NCI-H82 treated with DMSO at 0.1 percent for 48 hours (cell line): ENCODE data around the gene DPCD.

Source experiments
- DNase-seq: peaks from one replicate; lab custom pipeline; 2025; ENCODE audit not compliant: unreplicated experiment; lab: John Stamatoyannopoulos, UW

Gene DPCD

DNA sequence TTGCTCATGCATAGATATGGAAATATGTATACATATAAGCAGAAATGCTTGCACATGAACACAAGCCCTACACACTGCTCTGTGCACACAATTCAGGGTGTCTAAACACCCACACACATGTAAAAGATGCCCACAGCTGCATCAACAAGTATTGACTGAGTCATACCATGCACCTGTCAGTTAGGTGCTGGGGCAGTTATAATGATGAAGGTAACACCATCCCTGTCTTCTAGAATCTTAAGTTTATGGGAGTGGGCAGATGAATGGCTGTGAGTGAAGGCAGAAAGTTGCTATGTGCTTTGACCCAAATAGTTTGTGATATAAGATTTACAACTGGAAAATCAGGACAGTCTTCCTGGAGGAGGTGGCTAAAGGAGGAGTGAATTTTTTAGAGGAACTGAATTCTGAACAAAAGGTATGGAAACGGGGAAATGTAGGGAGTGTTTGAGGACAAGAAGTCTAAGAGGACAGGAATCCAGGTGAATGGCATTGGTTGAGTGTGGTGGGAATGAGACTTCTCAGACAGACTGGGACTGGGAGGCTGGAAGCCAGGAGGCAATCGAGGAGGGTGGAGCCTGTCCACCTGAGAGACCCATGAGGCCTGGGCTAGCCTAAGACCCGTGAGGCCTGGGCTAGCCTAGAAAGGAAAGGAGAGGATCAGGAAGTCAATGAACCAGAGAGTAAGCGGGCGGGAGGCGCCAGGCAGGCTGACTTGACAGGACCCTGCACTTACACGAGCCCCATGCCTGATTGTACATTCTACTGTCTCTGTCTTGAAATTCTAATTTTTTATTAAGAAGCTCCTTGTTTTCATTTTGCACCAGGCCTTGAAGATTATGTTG, 20.7 kb upstream of the DPCD start:
- DNase-seq = no peak

DNA sequence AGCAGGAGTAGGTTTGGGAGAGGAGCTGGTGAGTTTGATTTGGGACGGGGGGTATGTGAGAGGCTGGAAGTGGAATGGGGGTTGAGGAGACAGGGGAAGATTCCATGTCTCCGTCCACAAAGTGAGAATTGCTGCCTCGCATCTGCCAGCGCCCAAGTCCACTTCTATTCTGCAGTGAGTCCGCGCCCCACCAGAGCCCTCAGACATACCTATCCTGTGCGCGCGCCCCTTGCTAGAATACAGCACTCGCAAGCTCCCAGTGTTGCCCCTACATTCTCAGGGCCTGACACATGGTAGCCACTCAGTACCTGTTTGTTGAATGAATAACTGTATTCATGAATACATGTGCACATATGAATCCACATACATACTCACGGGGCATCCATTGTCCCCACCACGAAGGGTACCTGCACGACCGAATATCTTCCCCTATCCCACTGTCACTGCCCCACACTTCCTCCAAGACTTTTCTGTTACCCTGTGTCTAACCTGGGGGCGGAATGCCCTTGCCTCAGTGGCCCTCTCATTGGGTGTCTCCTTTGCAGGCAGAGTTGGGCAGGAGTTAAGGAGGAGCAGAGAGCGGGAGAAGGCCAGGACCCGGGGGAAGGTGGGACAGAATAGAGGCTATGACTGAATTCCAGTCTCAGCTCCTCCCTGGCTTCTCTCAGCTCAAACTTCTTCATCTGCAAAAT, 19.9 kb upstream of the DPCD start:
- DNase-seq = no peak

DNA sequence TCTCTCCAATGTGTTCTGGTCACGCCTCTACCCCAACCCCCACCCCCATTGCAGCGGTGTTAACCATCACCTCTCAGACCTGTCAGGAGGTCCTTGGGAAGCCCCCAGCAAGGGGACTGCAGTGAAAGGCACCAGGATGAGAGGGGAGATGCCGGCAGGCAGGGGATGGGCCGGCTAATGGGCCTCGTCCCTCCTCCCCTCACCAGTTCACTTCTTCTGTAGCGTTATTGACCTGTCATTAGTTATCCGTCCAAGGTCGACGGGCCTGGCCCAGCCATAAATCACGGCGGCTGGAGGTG, 18.8 kb upstream of the DPCD start:
- DNase-seq = no peak

DNA sequence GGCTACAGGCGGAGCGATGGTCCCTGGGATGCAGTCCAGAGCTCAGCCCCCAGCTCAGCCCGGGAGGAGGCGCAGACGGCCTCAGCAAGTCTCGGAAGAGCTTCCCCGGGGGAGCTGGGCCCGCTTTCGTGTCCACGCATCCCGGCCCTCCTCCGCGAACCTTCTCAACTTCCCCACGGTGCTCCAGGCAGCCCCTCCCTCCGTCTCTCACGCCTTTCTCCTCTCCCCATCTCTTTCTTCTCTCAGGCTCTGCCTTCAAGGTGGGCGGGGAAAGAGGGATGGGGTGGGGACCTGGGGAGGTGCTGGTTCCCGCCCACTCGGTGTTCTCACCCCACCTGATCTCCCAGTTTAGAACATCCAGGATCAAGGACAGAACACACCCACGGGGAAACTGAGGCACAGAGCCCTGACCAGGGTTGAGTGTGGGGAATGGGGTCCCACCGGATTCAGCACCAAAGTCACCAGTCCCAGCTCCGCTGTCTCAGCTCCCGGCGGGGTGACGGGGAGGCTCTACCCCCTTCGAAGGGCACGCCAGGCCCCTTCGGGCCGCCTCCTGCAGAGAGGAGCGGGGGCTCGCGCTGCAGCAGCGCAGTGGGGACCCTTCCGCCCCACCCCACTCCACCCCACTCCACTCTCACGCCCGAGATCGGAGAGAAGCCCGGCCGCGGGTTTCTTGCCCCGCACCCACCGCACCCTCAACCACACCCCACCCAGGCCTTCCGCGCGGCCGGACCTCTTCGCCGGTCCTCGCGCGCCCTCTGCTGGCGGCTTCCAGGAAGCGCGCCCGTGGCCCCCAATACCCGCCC, 18.3 kb upstream of the DPCD start:
- peak; percentile 47 for DNase-seq

DNA sequence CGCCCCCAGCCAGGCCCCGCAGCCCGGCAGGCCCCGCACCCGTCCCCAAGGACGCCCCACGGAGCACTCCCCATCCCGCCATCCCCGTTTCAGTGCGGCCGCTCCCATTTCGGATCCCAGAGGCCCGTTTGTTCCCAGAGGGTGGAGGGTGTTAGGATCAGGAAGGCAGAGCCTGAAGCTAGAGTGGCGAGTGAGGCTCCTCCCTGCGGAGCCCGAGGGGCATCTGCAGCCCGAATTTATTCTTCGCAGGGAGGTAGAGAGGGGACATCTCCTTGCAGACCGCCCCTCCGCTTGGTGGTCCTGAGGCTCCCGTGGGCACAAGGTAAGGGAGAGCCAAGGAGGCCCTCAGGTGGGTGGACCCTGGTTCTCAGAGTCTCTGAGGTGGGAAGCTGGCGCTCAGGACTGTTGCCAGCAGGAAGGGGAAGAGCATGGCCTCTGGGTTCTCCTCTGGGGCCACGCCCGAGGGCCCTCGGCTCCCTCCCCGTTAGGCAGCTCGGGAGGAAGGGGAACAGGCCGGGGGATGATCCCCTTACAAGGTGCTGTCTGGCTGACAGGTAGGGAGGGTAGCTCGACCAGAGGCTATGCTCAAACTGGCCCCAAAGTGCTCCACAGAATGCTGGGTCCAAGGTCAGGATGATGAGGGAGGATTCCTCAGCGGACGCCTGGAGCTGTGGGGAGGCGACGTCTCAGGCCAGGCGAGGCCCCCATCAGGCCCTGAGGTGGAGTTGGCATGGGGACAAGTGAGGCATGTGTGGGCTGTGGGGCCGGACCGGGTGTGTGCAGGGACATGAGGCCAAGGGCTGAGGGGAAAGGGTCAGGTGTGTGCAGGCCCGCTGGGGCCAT, 17.5 kb upstream of the DPCD start:
- DNase-seq = no peak

DNA sequence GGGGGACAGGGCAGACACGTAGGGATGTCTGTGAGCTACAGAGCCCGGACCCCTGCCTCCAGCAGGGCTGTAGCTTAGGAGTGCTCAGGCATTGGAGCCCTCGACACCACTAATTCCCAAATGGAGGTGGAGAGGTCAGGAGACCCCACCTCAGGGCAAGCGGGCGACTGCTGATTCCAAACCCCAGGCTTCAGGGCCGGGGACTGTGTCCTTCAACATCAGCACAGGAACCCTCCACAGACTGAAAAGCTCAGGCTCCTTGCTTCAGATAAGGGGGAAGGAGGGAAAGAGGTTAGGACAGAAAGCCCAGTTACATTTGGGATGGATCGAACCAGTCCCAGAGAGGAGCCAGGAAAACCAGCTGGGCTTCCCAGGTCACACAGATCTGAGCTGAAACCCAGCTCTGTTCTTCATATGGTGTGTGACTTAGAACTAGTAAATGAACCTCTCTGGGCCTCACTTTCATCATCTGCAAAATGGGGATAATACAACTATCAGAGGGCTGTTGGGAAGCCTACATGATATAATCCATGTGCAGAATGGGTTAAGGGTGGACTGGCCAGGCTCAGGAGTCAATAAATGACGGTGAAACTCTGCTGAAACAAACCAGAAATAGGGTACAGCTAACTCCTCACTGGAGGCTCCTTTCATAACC, 16.7 kb upstream of the DPCD start:
- no peak for DNase-seq

DNA sequence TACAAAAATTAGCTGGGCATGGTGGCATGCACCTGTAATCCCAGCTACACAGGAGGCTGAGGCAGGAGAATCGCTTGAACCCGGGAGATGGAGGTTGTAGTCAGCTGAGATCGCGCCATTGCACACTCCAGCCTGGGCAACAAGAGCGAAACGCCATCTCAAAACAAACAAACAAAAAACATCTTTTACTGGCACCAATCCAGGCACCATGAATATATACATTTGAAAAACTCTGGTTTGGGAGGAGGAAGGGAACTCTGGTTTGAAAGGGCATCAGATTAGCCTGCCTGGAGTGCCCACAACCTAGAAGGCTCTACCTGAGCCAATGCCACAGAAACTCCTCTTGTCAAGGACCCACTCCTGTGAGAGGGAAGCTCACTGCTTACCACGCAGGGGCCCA, 16.0 kb upstream of the DPCD start:
- DNase-seq = no peak

DNA sequence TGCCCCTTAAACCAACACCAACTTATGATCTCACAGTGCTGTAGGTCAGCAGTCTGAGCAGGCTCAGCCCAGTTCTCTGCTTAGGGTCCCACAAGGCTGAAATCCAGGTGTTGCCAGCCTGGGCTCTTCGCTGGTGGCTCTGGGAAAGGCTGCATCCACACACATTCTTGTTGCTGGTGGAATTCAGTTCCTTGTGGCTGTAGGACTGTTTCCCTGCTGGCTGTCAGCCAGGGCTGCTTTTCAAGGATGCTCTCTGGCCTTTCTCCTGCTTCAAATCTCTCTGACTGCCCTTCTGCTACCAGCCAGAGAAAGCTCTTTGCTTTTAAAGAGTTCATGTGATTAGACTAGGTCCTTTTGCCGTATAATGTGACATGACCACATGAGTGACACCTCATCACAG, 15.3 kb upstream of the DPCD start:
- no peak for DNase-seq

DNA sequence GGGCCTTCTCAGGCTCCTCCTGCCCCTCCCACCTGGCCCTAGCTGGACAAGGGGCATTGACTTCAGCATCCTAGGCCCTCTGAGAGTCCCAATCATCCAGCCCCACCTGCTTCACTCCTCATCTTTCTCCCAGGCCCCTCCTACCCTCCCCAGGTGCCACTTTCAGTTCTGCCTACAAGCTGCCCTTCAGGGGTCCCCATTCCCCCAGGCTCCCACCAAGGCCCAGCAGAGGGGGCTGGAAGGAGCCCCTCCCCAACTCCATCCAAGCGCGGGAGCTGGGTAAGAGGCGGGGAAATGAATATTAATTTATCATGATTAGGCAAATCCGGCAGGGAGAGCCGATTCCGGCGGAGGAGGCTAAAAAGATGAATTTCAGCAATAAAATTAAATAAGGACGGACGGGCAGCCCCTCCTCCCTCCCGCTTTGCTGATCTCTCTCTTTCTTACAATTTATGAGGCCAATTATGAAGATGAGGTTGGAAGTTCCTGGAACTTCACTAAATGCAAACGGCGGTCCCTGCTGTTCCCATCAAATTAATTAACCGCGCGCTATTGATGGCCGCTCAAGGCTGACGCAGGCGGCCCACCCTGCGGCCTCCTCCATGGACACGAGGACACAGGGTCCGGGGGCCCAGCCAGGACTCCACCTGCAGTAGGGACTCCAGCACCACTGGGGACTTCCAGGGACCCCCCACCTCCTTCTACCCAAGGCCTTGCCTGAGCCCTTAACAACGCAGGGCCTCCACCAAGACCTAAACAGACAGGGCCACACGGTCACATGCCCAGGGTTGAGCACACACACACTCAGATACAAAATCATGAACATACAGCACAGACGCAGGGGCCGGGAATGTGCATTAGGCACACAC, 14.0 kb upstream of the DPCD start:
- no peak for DNase-seq

DNA sequence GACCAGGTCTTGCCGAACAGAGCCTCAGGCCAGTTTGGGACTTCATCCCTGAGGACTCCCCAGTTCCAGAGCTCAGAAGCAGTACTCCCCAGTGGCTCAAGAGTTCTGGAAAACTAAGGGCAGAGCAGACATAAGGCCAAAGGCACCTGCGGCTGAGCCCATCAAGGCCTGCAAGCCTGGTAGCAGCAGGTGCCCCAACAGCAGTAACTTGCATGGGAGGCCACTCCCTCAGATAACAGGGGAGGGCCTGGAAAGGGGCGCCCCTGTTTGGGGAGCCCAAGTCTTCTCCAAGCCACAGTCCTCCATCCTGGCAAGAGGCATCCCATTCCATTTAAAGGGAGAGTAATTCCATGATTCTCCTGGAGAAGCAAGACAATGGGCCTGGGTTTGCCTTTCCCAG, 13.0 kb upstream of the DPCD start:
- no peak for DNase-seq

DNA sequence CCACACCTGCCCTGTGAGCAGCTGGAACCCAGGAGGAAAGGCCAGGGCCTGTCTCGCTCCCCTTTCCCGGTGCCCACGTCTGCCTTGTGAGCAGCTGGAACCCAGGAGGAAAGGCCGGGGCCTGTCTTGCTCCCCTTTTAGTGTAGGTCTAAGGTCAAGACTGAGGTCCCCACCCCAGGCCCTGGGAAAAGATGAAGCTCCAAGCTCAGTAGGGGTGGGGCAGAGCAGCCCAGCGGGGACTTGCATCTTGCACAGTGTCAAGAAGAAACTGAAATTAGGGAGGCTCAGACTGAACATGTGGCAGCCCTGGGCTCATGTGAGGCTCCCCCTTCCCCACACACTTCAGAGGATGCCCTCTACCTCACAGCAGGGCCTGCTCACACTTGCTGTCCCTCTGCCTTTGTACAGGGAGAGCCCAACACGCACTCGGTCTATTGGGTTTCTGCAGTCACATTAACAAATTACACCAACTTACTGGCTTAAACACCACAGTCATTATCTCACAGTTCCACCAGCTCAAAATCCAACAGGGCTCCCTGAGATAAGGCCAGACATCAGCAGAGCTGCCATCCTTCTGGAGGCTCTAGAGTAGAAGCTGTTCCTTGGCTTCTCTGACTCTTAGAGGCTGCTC, 12.4 kb upstream of the DPCD start:
- DNase-seq = no peak

DNA sequence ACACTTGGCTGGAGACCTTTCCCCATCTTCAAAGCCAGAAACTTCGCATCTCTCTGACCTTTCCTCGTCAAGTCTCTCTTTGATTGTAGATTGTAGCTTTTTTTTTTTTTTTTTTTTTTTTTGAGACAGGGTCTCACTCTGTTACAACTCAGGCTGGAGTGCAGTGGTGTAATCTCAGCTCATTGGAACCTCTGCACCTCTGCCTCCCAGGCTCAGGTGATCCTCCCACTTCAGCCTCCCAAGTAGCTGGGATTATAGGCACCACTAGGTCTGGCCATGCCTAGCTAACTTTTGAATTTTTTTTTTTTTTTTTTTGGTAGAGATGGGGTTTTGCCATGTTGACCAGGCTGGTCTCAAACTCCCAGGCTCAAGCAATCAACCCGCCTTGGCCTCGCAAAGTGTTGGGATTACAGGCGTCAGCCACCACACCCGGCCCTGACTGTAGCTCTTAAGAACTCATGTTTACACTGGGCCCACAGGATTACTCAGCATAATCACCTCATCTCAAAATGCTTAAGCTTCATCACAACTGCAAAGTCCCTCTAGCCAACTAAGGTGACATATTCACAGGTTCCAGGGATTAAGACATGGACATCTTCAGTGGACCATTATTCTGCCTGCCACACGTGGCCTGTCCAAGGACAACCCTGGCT, 11.8 kb upstream of the DPCD start:
- peak; percentile 35 for DNase-seq

DNA sequence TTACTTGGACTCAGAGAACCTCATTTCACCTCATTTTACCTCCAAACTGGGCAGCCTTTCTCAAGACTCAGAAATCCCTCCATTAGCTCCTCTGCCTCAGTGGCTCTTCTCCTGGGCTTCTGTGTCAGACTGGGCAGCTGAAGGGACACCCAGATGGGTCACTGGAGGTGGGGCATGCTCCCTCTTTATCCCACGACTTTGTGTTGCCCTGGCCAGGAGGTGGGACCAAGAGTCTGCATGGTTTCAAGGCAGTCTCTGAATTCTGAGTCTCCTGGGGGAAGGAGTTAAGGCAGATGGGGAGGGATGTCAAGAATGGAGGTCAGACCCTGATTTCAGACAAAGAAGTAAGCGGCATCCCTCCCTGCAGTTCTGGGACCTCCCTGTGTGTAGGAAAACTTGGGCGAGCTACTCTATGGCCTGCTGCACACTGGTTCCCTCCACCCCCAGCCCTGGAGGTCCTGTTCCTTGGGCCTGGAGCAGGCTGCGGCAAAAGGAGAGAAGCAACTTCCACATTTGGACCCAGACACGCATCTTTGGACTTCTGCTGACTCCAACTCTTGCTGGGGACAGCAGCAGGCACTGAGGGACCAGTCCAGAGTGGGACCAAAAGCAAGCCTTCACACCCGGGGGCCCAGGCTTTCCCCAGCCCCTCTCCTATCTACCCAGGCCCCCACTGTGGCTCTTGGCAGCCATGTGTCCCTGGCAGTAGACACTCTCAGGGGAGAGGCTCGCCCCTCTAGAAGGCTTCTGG, 10.8 kb upstream of the DPCD start:
- no peak for DNase-seq

DNA sequence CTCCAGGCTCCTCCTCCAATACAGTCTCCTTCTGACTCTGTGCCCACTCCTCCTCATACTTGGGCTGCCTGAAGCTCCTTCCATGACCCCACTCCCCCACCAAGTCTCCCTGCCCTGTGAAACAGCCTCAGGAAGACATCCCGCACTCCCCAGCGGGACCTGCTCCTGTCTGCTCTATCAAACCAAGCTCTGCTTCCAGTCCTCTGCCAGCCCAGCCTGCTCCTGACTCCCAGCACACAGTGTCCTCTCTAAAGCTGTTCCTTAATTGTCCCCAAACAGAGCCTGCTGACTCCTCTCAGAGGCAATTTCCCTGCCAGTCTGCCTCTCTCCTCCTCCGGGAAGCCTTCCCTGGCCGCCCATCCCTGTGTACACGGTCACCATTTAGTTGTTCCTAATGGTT, 9.9 kb upstream of the DPCD start:
- DNase-seq = no peak

DNA sequence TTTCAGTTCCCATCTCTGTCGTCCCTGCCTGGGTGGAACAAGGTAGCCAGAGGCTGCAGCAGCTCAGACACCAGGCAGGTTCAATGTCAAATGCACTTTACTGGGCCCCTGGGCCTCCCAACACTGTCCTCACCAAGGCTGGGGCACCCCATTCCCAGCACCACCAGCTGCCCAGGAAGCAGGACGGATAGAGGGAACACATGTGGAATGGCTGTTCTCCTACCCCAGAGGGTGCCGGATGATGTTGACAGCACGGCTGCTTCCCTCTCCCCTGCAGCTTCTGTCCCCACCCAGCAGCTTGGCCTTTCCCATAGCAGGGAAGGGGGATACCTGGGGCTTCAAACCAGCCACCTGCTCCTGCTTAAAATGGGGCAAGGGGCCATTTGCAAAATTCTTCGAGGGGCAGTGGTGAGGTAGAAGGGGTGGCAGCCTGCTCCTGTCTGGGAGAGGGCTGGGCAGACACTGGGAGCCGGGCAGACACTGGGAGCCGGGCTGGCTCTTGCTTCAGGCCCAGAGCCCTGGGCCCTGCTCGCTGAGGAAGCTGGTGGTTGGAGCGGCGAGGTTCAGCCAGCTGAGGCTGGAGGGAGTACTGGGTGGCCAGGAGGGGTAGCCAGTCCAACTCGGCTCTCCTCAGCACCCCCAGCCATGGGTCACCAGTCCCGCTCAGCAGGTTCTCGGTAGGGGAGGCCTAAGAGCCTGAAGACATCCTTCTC, 9.2 kb upstream of the DPCD start:
- no peak for DNase-seq

DNA sequence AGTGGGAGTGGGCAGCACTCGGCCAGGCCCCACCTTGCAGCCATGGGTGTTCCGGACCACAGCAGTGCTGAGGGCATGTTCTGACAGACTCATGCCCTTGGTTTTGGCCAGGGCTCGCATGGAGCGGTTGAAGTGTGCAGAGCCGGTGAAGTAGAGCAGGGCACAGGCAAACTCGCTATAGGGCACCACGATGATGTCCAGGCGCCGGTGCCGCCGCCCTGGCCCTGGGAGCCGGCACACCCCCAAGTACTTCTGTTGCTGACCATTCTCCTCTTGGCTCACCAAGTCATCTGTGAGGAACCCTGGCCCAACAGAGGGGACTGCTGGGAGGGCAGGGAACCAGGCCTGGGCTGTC, 8.6 kb upstream of the DPCD start:
- no peak for DNase-seq
